Measurements from ENCODE around the gene COG4.

- TF ChIP-seq CTCF (IDR thresholded peaks at IDR 0.05) = no peak
- TF ChIP-seq POLR2A (IDR thresholded peaks at IDR 0.05) = no peak
Observed at GRCh38 chr16:70526403-70526802, 3.0 kb upstream of the COG4 start.

Measured in adrenal gland (tissue), 5 donors.